ENCODE measurements around the gene ITGB6. TPM values are rescaled to one million over a fixed set of nuclear protein-coding genes. Genes with fewer than 3 reads are reported as not detected.
"Not testable (repeated sequence)": the region's sequence is repeated elsewhere in the genome, so short reads cannot be mapped to it uniquely, and the experiment has no call there.

The ITGB6 gene
- total RNA-seq, 1 donor, result not detected

GRCh38 chr2:160175169-160176134 is 24.6 kb downstream of the ITGB6 start:
- H3K4me3 ChIP-seq (ENCODE audit: low read length), result no peak overlapping the region
- H3K27me3 ChIP-seq (ENCODE audit: insufficient read depth, low read length), result no peaks in the 10 kb centered on the region
- no peaks in the 10 kb centered on the region for H3K9me3 ChIP-seq (ENCODE audit: low read depth, low read length)
- H3K4me1 ChIP-seq (ENCODE audit: insufficient read depth, low read length), result no peaks in the 10 kb centered on the region

- Histone ChIP-seq H3K4me3 (ENCODE audit: low read length) (no peak overlapping the region), H3K4me1 (ENCODE audit: insufficient read depth, low read length) (no peaks in the 10 kb centered on the region), H3K9me3 (ENCODE audit: low read depth, low read length) (no peaks in the 10 kb centered on the region), H3K27me3 (ENCODE audit: insufficient read depth, low read length) (no peaks in the 10 kb centered on the region)
These were observed 25.8 kb downstream of the ITGB6 start for GRCh38 chr2:160174322-160174721.

- no peaks in the 10 kb centered on the region for H3K4me1 ChIP-seq (ENCODE audit: insufficient read depth, low read length)
- H3K9me3 ChIP-seq (ENCODE audit: low read depth, low read length), result no peaks in the 10 kb centered on the region
- H3K4me3 ChIP-seq (ENCODE audit: low read length), result no peak overlapping the region
- no peaks in the 10 kb centered on the region for H3K27me3 ChIP-seq (ENCODE audit: insufficient read depth, low read length)
These were observed 30.1 kb downstream of the ITGB6 start for GRCh38 chr2:160169988-160170387.

- no peaks in the 10 kb centered on the region for H3K9me3 ChIP-seq (ENCODE audit: low read depth, low read length)
- H3K27me3 ChIP-seq (ENCODE audit: insufficient read depth, low read length), result no peaks in the 10 kb centered on the region
- H3K4me3 ChIP-seq (ENCODE audit: low read length), result no peak overlapping the region
- no peaks in the 10 kb centered on the region for H3K4me1 ChIP-seq (ENCODE audit: insufficient read depth, low read length)
These were observed 30.6 kb downstream of the ITGB6 start for GRCh38 chr2:160169471-160169870.

GRCh38 chr2:160168878-160169277 is 31.2 kb downstream of the ITGB6 start:
- no peak overlapping the region for H3K4me3 ChIP-seq (ENCODE audit: low read length)
- H3K9me3 ChIP-seq (ENCODE audit: low read depth, low read length), result no peaks in the 10 kb centered on the region
- H3K4me1 ChIP-seq (ENCODE audit: insufficient read depth, low read length), result no peaks in the 10 kb centered on the region
- no peaks in the 10 kb centered on the region for H3K27me3 ChIP-seq (ENCODE audit: insufficient read depth, low read length)

- no peaks in the 10 kb centered on the region for H3K27me3 ChIP-seq (ENCODE audit: insufficient read depth, low read length)
These were observed 32.9 kb downstream of the ITGB6 start for GRCh38 chr2:160167089-160167740.

GRCh38 chr2:160165996-160166395 is 34.1 kb downstream of the ITGB6 start:
- Histone ChIP-seq H3K27me3 (ENCODE audit: insufficient read depth, low read length) (no peaks in the 10 kb centered on the region), H3K4me3 (ENCODE audit: low read length) (no peak overlapping the region), H3K9me3 (ENCODE audit: low read depth, low read length) (no peaks in the 10 kb centered on the region), H3K4me1 (ENCODE audit: insufficient read depth, low read length) (no peaks in the 10 kb centered on the region)

More at GRCh38 chr2:160167089-160167740, 32.9 kb downstream of the ITGB6 start:
- no peak overlapping the region for H3K4me3 ChIP-seq (ENCODE audit: low read length)
- H3K9me3 ChIP-seq (ENCODE audit: low read depth, low read length), result no peaks in the 10 kb centered on the region
- H3K4me1 ChIP-seq (ENCODE audit: insufficient read depth, low read length), result no peaks in the 10 kb centered on the region

GRCh38 chr2:160165081-160165480 is 35.0 kb downstream of the ITGB6 start:
- Histone ChIP-seq H3K27me3 (ENCODE audit: insufficient read depth, low read length) (no peaks in the 10 kb centered on the region), H3K4me3 (ENCODE audit: low read length) (no peak overlapping the region), H3K9me3 (ENCODE audit: low read depth, low read length) (no peaks in the 10 kb centered on the region), H3K4me1 (ENCODE audit: insufficient read depth, low read length) (no peaks in the 10 kb centered on the region)

GRCh38 chr2:160157861-160158829 is 41.9 kb downstream of the ITGB6 start:
- Histone ChIP-seq H3K4me1 (ENCODE audit: insufficient read depth, low read length) (no peaks in the 10 kb centered on the region), H3K4me3 (ENCODE audit: low read length) (no peak overlapping the region), H3K9me3 (ENCODE audit: low read depth, low read length) (no peaks in the 10 kb centered on the region), H3K27me3 (ENCODE audit: insufficient read depth, low read length) (no peaks in the 10 kb centered on the region)

- no peaks in the 10 kb centered on the region for H3K4me1 ChIP-seq (ENCODE audit: insufficient read depth, low read length)
- no peak overlapping the region for H3K4me3 ChIP-seq (ENCODE audit: low read length)
- no peaks in the 10 kb centered on the region for H3K9me3 ChIP-seq (ENCODE audit: low read depth, low read length)
- H3K27me3 ChIP-seq (ENCODE audit: insufficient read depth, low read length), result no peaks in the 10 kb centered on the region
These were observed 43.4 kb downstream of the ITGB6 start for GRCh38 chr2:160156665-160157064.

- H3K9me3 ChIP-seq (ENCODE audit: low read depth, low read length), result no peaks in the 10 kb centered on the region
- no peaks in the 10 kb centered on the region for H3K27me3 ChIP-seq (ENCODE audit: insufficient read depth, low read length)
- H3K4me1 ChIP-seq (ENCODE audit: insufficient read depth, low read length), result no peaks in the 10 kb centered on the region
- no peak overlapping the region for H3K4me3 ChIP-seq (ENCODE audit: low read length)
These were observed 44.0 kb downstream of the ITGB6 start for GRCh38 chr2:160156100-160156499.

GRCh38 chr2:160148419-160148818 is 51.7 kb downstream of the ITGB6 start:
- not testable (repeated sequence) for H3K4me3 ChIP-seq (ENCODE audit: low read length); H3K4me1 ChIP-seq (ENCODE audit: insufficient read depth, low read length); H3K9me3 ChIP-seq (ENCODE audit: low read depth, low read length); H3K27me3 ChIP-seq (ENCODE audit: insufficient read depth, low read length)

- Histone ChIP-seq H3K9me3 (ENCODE audit: low read depth, low read length) (no peaks in the 10 kb centered on the region), H3K4me1 (ENCODE audit: insufficient read depth, low read length) (no peaks in the 10 kb centered on the region), H3K27me3 (ENCODE audit: insufficient read depth, low read length) (no peaks in the 10 kb centered on the region), H3K4me3 (ENCODE audit: low read length) (no peak overlapping the region)
These were observed 54.6 kb downstream of the ITGB6 start for GRCh38 chr2:160145471-160145870.

- Histone ChIP-seq H3K4me3 (ENCODE audit: low read length) (no peak overlapping the region), H3K27me3 (ENCODE audit: insufficient read depth, low read length) (no peaks in the 10 kb centered on the region), H3K4me1 (ENCODE audit: insufficient read depth, low read length) (no peaks in the 10 kb centered on the region), H3K9me3 (ENCODE audit: low read depth, low read length) (no peaks in the 10 kb centered on the region)
These were observed 55.6 kb downstream of the ITGB6 start for GRCh38 chr2:160144280-160144990.

Data from mononuclear cell (primary cell).